ENCODE measurements around the gene DDX31.
A peak's percentile ranks its signal among the peaks of the same experiment; 100 is the strongest.
"Not testable (repeated sequence)": the region's sequence is repeated elsewhere in the genome, so short reads cannot be mapped to it uniquely, and the experiment has no call there.

The DDX31 gene

GRCh38 chr9:132575811-132576210, 94.0 kb downstream of the DDX31 start:
- DNase-seq, result no peak

GRCh38 chr9:132575005-132575609, 94.7 kb downstream of the DDX31 start:
- peak; percentile 58 for DNase-seq

- DNase-seq, result no peak
Measured at GRCh38 chr9:132572921-132573320, 96.9 kb downstream of the DDX31 start.

- no peak for DNase-seq
Measured at GRCh38 chr9:132571806-132572600, 97.8 kb downstream of the DDX31 start.

DNA sequence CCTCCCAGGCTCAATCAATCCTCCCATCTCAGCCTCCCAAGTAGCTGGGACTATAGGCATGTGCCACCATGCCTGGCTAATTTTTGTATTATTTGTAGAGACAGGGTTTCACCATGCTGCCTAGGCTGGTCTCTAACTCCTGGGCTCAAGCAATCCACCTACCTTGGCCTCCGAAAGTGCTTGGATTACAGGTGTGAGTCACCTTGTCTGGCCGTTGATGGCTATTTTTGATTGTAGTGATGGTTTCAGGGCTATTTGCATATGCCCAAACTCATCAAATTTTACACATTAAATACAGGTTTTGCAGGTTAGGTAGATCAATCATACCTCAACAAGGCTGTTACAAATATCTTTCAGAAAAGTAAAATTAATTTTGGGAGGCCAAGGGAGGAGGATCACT, 101.0 kb downstream of the DDX31 start:
- not testable (repeated sequence) for DNase-seq

- no peak for DNase-seq
Measured at GRCh38 chr9:132564526-132564925, 105.3 kb downstream of the DDX31 start.

DNA sequence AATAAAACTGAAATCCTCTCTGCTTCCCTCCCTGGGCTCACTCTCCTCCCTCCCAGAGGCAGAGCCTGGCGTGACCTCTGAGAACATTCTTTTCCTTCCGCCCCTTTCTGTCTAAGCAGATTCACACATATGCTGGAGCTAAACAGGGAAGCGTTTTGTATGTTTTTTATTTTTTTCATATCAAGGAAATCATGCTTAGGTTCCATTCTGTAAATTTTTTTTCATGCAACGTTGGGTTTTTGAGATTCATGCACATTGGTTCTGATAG, 107.5 kb downstream of the DDX31 start:
- no peak for DNase-seq

DNA sequence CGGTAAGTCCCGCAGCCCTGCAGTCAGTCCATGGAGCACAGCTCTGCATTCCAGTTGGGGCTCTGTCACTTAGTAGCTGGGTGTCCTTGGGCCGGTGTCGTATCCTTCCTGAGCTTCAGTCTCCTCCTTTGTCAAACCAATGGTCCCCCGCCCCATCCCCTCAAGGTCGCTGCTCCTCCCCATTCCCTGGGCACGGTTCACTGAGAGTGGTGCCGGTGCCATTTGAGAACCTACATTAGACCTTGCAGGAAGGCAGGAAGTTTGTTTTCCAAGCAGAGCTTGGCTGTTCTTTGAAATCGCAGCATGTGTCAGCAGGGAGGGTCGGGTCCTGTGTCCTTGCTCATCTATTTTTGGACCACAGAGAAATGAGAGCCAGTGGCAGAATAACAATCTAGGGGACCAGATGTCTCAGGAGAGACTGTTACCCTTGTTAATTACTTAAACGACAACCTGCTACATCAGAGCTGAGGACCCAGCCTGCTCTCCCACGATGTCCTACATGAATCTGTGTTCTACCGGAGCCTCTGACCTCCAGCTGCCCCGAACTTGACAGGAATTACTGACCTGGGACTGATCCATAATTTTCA, 109.1 kb downstream of the DDX31 start:
- DNase-seq, result no peak

- no peak for DNase-seq
Measured at GRCh38 chr9:132559711-132560110, 110.1 kb downstream of the DDX31 start.

GRCh38 chr9:132557159-132557558, 112.6 kb downstream of the DDX31 start:
- no peak for DNase-seq

DNA sequence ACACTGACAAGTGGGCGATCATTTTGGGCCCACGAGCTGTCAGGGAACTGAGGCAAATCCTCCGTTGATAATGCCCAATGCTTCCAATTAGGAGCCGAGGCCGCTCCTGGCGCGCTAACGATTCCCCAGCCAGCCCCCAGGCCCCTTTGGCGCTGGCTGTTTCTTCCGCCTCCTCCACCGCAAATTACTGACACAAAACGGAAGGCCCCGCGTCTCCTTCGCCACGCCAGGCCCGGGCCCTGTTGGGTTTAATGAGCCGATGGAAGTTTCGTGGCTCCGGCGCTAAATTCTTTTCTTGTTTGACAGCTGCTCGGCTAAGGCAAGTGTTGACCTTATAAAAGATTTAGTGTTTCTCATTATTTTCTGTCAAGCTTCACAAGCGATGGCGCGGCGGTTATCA, 113.1 kb downstream of the DDX31 start:
- DNase-seq, result no peak

GRCh38 chr9:132556235-132556634, 113.5 kb downstream of the DDX31 start:
- no peak for DNase-seq

- no peak for DNase-seq
Measured at GRCh38 chr9:132555528-132555927, 114.3 kb downstream of the DDX31 start.

DNA sequence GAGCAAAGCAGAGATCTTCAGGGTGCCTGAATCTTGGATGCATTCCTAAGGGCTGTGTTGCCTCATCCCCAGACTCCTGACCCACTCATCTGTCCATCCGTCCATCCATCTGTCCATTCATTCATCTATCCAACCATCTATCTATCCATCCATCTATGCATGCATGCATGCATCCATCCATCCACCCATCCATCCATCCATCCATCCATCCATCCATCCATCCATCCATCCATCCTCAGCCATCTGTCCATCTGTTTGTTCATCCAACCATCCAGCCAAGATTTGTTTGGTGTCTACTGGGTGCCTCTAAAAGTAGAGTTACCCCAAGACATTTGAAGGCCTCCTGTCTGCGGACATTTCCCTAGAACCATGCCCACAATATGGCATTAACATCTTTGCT, 115.0 kb downstream of the DDX31 start:
- DNase-seq, result no peak

DNA sequence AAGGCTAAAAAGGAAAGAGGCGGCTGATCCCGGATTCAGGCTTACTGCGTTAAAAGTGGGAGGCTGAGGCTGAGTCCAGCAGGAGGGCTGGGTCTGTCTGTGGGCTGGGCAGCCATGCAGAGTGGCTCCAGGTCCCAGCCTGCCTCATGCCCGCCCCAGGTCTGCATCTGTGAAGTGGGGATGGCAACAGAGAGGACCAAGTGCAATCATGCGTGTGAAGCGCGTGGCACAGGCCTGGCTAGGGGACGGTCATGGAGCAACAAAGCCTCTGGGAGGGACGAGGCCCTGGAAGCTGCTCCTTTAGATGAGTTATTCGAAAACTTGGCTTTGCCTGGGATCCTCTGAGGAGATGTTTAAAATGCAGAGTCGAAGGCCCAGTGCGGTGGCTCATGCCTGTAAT, 117.7 kb downstream of the DDX31 start:
- DNase-seq, result no peak

GRCh38 chr9:132551556-132551955, 118.2 kb downstream of the DDX31 start:
- no peak for DNase-seq

- no peak for DNase-seq
Measured at GRCh38 chr9:132548751-132549640, 120.8 kb downstream of the DDX31 start.

GRCh38 chr9:132547976-132548730, 121.6 kb downstream of the DDX31 start:
- DNase-seq, result no peak

- DNase-seq, result no peak
Measured at GRCh38 chr9:132547436-132547835, 122.3 kb downstream of the DDX31 start.

DNA sequence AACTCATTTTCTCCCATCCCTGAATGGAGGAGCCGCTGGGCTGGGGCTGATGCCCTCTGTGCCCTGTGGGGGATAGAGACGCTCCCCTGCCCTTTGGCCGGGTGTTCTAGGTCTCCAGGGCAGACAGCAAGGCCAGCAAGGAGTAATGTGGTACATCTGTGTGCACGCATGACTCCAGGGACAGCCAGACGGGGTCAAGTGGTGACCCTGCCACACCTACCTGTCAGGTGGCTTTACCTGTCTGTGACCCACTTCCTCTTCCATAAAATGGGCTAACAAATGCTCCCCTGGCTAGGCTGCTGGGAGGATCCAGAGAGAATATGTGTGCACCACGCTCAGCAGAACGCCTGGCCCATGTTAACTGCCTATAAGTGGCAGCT, 122.7 kb downstream of the DDX31 start:
- DNase-seq, result no peak

DNA sequence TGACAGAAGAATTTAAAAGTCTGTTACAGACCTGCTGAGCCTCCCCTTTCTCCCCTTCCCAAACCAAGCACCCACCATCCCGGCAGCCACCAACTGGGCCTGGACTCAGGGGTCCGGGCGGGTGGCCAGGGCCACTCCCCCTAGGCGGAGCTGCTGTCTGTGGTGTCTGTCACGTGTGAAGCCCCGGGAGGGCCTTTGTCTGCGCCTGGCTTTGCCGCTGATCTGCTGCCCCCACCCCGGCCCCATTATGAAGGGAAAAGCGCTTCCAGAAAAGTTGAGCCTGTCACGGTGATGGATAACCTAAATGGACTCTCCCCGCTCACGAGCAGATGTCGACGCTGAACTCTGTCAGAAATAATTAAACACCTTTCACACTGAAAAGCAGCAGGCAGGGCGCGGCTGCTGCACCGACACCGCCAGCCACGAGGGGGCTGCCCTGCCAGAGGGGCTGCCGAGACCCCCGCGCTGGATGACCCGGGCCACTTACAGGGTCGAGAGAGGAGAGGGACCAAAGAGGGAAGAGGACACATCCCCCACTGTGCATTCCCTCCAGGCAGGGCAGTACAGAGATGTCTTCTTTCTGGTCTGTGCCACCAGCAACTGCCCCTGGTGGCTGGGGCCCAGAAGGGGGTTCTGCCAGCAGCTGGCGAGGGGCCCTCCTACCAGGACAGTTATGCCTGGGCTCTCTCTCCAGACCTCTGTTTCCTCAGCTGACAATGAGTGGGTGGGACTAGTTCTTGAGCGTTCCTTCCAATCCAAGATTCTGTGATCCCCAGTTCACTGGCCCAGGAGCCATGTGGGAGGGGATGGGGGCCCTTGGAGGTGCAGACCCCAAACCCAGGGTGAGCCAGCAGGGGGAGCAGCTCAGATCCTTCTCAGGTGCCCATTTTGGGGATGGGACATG, 123.4 kb downstream of the DDX31 start:
- DNase-seq, result no peak

DNA sequence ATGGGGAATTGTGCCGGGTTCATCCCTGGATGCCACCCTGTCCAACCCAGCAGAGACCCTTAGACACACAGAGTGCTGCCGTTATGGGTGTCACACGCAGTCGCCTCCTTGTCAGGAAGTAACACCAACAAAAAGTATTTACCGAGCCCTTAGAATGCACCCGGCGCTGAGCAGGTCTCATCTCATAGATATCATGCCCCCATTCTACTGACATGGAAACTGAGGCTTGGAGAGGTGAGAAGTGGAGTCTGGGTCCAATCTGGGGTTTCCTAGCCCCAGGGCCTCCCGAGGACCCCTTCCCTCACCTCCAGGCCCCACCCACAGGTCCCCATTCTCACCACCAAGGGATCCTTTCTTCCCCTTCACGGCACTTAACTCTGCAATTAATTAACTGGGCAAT, 124.2 kb downstream of the DDX31 start:
- no peak for DNase-seq

Measured in activated CD4-positive, alpha-beta T cell treated with anti-CD3 and anti-CD28 coated beads, Interleukin-10, Interleukin-2, amounts not matched to agents 100 ng/mL and 50 ng/mL, durations not matched to agents 16 hours and 8 hours (primary cell).